Activated T-cell treated with anti-CD3 and anti-CD28 coated beads, Interleukin-2, amount 50 U/mL, for 4 hours (primary cell): ENCODE results near the gene C16orf74. TPM values are rescaled to one million over a fixed set of nuclear protein-coding genes. Genes with fewer than 3 reads are reported as not detected.

Source experiments
- ATAC-seq, 2 donors: fragments of 200-7000 bp; cut with Tn5 transposase; one replicate each; pipeline ENCODE4 v1.10.0; 2021
- DNase-seq: peaks from one replicate; pipeline ENCODE4 v3.0.0-alpha.2; 2020
- H3K27me3 Mint-ChIP-seq: one replicate; pipeline ENCODE4 v1.8.0; 2021; ENCODE audit warnings: low read depth, mixed read lengths
- H3K36me3 Mint-ChIP-seq: one replicate; pipeline ENCODE4 v1.8.0; 2022; ENCODE audit warnings: mixed read lengths; ENCODE audit not compliant: insufficient read depth
- H3K4me1 Mint-ChIP-seq: one replicate; pipeline ENCODE4 v1.8.0; 2021; ENCODE audit warnings: low read depth, mixed read lengths
- H3K4me3 Mint-ChIP-seq: one replicate; pipeline ENCODE4 v1.8.0; 2021; ENCODE audit warnings: mild to moderate bottlenecking, moderate library complexity, mixed read lengths
- H3K9me3 Mint-ChIP-seq: one replicate; pipeline ENCODE4 v1.8.0; 2021; ENCODE audit warnings: mixed read lengths
- total RNA-seq, 3 donors: library from RNA; stranded (reverse); gene quantifications; one replicate each; pipeline ENCODE4 v1.2.1, GENCODE V29; 2021

Gene C16orf74
- total RNA-seq, 3 donors from 2014 or later: 0.24 TPM; not detected in 2

DNA sequence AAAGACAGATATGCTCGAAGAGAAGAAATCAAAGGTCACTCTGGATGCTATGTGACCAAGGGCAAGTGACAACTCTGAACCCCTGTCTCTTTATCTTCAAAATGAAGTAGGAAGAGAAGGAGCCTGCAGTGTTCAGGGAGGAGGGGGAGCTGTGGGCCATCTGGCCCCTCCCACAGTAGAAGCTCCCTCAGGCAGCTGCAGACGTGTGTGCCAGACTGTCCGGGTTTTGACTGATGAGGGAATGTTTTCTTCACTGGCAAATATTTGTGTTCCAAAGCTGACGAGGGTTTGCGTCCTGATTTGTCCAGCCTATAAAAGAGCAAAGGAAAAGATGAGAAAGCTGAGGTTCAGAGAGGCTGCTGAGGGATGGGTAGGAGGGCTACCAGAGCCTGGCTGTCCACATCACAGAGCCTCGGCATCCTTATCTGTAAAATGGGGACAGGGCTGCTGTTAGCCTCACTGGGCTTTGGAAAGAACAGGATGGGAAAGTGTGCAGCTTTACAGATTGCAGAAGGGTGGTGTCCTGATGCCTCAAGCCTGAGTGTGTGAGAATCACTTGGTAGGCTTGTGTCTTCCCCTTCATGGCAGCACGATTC, 60.3 kb downstream of the C16orf74 start:
- Mint-ChIP-seq H3K4me3 (no peak overlapping the region), H3K9me3 (no peaks in the 10 kb centered on the region), H3K36me3 (peaks cover 2% of the 10 kb centered on the region), H3K4me1 (peaks cover 6% of the 10 kb centered on the region), H3K27me3 (peaks cover 9% of the 10 kb centered on the region)
- DNase-seq: no peak
- ATAC-seq: no peak

DNA sequence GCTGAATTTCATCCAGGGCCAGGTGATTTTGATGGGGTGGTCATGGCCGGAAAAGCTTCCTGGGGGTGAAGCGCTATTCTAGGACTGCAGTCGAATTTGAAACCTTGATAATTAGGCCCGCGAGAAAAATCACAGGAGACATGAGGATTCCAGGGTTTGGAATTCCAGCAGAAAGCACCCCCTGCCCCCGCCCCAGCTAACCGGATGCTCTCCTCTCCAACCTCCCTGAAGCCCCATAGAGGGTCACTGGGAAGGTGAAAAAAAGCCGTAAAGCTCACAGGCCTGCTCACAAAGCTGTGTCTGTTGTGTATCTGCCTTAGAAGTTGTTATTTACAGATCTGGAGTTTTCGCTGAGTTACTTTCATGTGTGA, 61.0 kb downstream of the C16orf74 start:
- Mint-ChIP-seq H3K9me3 (no peaks in the 10 kb centered on the region), H3K27me3 (peaks cover 9% of the 10 kb centered on the region), H3K4me3 (no peak overlapping the region)

DNA sequence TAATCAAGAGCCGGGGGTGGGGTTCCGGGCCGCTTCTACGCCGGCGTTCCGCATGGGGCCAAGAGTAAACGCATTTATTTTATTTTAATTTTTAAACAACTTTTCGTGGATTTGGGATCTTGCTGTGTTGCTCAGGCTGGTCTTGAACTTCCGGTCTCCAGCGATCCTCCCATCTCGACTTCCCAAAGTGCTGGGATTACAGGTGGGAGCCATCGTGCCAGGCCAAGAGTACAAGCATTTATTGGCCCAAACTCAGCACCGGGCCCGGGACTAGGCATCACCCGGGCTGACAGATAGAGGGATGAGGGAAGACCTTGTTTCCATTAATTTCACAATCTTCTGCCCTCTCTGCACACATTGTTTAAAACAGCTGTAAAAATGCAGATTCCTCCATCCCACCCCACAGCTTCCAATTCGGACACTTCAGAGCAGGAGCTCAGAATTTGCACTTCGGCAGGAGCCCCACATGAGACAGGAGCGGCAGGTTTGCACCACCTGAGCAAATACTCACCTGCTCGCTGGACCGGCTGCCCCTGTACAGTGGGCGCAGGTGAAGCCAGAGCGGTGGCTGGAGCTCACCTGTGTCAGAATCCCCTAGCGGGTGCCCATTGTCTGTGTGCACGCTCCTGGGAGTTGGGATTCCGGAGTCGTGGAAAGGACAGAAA, 61.5 kb downstream of the C16orf74 start:
- Mint-ChIP-seq H3K4me3 (peak overlapping the region; percentile 57), H3K4me1 (peaks cover 6% of the 10 kb centered on the region), H3K36me3 (peaks cover 3% of the 10 kb centered on the region), H3K9me3 (no peaks in the 10 kb centered on the region), H3K27me3 (peaks cover 9% of the 10 kb centered on the region)
- DNase-seq (no peak), ATAC-seq (no peak)

More for the DNA sequence above, 61.0 kb downstream of the C16orf74 start:
- ATAC-seq: no peak
- Mint-ChIP-seq H3K36me3 (peaks cover 2% of the 10 kb centered on the region), H3K4me1 (peaks cover 6% of the 10 kb centered on the region)
- no peak for DNase-seq

DNA sequence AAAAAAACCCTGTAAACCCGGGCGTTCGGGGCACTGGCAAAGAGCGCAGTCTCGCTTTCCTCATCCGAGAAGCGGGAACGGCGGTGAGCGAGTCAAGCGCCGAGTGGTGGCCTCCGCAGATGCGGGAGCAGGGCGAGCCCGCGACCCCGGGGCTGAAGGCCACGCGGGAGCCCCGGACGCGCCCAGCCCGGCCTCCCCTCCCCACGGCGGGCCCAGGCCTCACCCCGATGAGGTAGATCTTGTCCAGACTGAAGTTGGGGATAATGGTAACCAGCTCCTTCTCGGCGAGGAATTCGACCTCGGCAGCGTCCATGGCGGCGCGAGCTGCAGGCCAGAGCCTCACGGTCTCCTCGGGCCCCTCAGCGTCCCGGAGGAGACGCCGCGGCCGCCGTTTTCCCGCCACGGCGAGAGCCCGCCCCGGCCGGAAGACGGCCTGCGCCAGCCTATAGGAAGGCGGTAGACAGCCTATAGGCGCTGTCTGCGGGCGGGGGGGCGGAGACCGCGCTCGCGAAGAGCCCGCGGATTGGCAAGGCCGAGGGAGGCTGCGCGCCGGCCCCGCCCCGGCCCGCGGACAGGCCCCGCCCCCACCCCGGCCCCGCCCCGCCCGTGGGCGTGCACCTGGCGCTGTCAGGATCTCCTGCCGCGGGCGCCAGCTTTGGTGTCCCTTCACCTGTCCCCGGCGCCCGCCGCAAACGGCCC, 62.2 kb downstream of the C16orf74 start, which contains the start of gene GINS2:
GINS2 (minus strand) TSS at position 369 of the 699 bp plus-strand sequence; CDS start at position 313, 56 bp downstream.
- Mint-ChIP-seq H3K4me3 (peak within 1 kb of the TSS; percentile 86), H3K27me3 (peaks cover 9% of the 10 kb centered on the region), H3K9me3 (no peaks in the 10 kb centered on the region), H3K4me1 (peaks cover 6% of the 10 kb centered on the region), H3K36me3 (peaks cover 5% of the 10 kb centered on the region)
- peak; percentile 100 for ATAC-seq
- DNase-seq: peak; percentile 87

DNA sequence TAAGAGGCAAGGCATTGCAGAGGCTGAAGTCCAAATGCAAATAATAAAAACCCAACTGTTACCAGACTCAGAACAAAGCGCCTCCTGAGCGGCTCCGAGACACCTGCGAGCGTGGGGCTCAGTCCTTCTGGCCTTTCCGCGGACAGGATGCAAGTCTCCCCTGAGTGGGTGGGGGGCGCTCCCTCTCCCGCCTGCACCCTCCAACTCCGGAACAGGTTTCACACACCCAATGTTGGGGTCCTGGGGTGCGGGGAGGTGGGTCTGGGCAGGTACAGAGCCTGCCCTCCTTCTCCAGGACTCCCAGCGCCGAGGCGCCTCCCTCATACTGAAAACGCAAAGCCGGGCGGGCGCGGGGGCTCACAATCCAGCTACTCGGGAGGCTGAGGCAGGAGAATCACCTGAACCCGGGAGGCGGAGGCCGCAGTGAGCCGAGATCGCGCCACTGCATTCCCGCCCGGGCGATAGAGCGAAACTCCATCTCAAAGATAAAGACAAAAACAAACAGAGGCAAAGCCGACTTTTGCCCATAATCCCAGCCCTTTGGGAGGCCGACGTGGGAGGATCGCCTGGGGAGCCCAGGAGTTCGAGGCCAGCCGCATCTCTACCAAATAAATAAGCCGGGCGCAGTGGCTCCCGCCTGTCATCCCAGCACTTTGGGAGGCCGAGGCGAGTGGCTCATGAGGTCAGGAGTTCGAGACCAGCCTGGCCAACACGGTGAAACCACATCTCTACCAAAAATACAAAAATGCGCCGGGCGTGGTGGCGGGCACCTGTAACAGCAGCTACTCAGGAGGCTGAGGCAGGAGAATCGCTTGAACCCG, 63.0 kb downstream of the C16orf74 start:
- ATAC-seq (peak; percentile 1 to 13), DNase-seq (no peak)
- H3K36me3 Mint-ChIP-seq: peaks cover 5% of the 10 kb centered on the region
- H3K9me3 Mint-ChIP-seq: no peaks in the 10 kb centered on the region
- H3K4me1 Mint-ChIP-seq: peaks cover 6% of the 10 kb centered on the region
- peaks cover 3% of the 10 kb centered on the region for H3K27me3 Mint-ChIP-seq
- peak overlapping the region; percentile 86 for H3K4me3 Mint-ChIP-seq

DNA sequence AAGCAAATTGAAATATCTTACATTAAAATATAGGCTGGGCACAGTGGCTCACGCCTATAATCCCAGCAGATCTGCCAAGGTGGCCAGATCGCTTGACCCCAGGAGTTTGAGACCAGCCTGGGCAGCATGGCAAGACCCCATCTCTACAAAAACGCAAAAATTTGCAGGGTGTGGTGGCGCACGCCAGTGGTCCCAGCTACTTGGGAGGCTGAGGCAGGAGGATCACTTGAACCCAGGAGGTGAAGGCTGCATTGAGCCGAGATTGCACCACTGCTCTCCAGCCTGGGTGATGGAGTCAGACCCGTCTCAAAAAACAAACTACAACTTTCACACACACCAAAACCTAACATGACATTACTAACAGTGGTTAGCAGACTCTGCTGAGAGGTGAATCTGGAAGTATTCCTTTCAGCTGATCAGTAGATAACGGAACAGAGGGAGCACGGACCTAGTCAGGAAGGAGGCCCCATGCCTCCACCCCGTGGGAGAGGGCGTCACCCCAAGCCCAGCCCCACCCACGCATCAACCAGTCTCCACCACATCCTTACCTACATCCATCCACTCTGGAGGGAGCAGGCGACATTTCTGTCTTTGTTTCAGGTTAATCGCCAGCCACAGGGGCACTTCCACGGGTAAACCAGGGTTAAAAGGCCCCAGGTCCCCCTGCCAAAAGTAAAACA, 63.8 kb downstream of the C16orf74 start:
- peak overlapping the region; percentile 86 for H3K4me3 Mint-ChIP-seq
- peaks cover 6% of the 10 kb centered on the region for H3K4me1 Mint-ChIP-seq
- peaks cover 5% of the 10 kb centered on the region for H3K36me3 Mint-ChIP-seq
- H3K9me3 Mint-ChIP-seq: no peaks in the 10 kb centered on the region
- ATAC-seq (no peak), DNase-seq (no peak)
- no peaks in the 10 kb centered on the region for H3K27me3 Mint-ChIP-seq

DNA sequence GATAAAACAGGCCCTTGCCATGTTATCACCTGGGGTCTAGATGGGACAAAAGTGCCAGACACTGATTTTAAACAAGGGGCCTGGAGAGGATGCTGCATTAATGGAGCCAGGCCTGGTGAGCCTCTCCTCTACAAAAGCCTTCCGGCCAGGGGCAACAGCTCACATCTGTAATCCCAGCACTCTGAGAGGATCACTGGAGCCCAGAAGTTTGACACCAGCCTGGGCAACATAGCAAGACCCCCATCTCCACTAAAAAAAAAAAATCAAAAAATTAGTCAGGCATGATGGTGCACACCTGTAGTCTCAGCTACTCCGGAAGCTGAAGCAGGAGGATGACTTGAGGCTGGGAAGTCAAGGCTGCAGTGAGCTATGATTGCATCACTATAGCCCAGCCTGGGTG, 65.6 kb downstream of the C16orf74 start:
- Mint-ChIP-seq H3K27me3 (no peaks in the 10 kb centered on the region), H3K4me3 (no peak overlapping the region)

DNA sequence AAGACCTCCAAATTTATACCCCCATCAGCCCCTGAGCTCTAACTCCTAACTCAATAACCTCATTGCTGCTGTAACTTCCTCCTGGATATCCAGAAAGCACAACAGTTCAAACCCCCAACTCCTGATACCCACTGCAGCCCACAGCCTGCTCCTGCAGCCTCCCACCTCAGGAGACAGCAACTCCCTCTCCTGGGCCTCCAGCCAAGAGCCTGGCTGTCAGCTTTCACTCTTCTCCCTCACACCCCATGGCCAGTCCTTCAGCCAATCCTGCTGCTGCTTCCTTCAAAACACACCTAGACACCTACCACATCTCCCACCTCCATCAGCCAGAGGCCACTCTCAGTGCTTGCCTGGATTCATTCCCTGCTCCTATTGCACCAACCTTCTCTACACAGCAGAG, 67.5 kb downstream of the C16orf74 start:
- ATAC-seq: no peak
- Mint-ChIP-seq H3K27me3 (no peaks in the 10 kb centered on the region), H3K36me3 (peaks cover 15% of the 10 kb centered on the region), H3K4me1 (peaks cover 11% of the 10 kb centered on the region), H3K4me3 (no peak overlapping the region), H3K9me3 (no peaks in the 10 kb centered on the region)
- no peak for DNase-seq

More for the DNA sequence above, 65.6 kb downstream of the C16orf74 start:
- peaks cover 15% of the 10 kb centered on the region for H3K36me3 Mint-ChIP-seq
- H3K9me3 Mint-ChIP-seq: no peaks in the 10 kb centered on the region
- H3K4me1 Mint-ChIP-seq: peaks cover 11% of the 10 kb centered on the region
- no peak for ATAC-seq
- DNase-seq: no peak

DNA sequence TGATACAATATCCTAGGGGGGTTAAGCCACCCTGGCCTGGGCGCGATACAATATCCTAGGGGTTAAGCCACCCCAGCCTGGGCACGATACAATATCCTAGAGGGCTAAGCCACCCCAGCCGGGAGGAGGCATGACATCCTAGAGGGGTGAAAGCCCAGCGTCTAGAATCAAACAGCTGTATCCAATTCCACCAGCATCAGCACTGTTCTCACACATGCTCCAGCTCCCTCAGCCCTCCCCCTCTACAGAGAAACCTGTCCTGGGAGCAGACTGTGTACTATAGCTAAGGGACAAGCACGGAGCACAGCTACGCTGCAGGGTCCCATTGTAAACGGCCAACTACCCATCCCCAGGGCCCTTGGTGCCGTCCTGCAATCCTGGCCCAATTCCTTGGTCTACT, 68.4 kb downstream of the C16orf74 start:
- Mint-ChIP-seq H3K36me3 (peaks cover 15% of the 10 kb centered on the region), H3K27me3 (no peaks in the 10 kb centered on the region), H3K4me1 (peaks cover 11% of the 10 kb centered on the region), H3K4me3 (no peak overlapping the region), H3K9me3 (no peaks in the 10 kb centered on the region)
- ATAC-seq: no peak
- DNase-seq: no peak

DNA sequence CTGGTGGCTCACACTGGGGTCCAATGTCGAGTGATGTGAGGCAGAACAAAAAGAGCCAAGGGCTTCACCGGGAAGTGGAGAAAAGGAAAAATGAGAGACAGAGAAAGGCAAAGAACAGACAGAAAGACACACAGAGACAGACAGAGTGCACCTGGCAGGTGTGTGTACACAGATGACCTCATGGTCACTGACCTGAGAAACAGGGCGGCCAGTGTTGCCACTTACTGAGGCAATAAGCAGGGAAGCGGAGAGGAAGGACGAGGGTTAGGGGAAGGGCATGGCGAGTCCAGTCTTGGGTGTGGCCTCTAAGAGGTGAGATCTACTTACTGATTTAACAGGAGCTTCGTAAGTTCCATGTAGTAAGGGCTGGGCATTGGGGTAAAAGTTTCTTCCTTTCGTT, 69.6 kb downstream of the C16orf74 start:
- Mint-ChIP-seq H3K4me3 (no peak overlapping the region), H3K9me3 (no peaks in the 10 kb centered on the region), H3K36me3 (peaks cover 12% of the 10 kb centered on the region), H3K27me3 (no peaks in the 10 kb centered on the region), H3K4me1 (peaks cover 6% of the 10 kb centered on the region)
- ATAC-seq (no peak), DNase-seq (no peak)

DNA sequence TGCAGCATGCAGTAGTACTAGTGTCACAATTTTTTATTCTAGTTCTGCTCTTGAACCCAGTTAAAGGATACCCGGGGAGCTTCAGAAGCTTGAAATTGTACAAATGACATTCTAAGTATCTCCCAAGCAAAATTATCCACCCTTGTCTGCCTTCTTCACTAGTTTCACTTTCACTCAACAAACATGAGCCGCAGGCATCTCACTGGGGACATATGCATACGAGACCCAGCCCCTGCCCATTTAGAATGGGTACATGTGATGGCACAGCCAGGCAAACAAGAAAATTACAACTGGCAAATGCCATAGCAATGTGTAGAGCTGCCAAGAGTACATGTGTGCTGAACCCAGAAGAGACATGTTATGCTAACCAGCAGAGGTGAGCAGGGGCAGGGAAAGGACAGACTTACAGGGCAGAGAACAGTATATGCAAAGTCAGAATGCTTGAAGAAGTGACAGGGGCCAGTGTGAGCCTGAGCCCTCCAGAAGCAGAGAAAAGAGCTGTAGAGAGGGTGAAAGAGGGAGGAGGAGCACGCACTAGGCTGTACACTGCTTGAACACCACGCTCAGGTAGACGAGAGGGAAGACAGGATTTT, 70.4 kb downstream of the C16orf74 start:
- no peaks in the 10 kb centered on the region for H3K27me3 Mint-ChIP-seq
- DNase-seq (no peak), ATAC-seq (no peak)
- peaks cover 12% of the 10 kb centered on the region for H3K36me3 Mint-ChIP-seq
- H3K9me3 Mint-ChIP-seq: no peaks in the 10 kb centered on the region
- H3K4me1 Mint-ChIP-seq: peaks cover 6% of the 10 kb centered on the region
- H3K4me3 Mint-ChIP-seq: peak overlapping the region; percentile 12

DNA sequence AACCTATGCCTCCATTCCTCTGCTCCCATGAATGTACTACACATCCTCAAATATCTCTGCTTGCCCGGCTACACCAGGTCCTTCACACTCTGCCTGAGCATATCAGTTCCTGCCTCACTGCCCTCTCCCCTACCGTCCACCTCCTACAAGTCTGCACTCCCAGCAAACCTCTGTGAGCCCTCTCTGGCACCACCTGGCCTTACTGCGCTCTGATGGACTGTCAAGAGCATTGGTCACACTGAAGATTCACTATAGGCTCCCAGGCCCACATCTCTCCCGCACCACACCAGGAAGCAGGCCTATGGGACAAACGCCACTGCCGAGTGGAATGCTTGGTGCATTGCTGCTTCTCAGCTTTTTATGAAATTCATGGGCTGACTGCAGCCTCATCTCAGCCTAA, 71.0 kb downstream of the C16orf74 start:
- ATAC-seq (no peak), DNase-seq (no peak)
- H3K9me3 Mint-ChIP-seq: no peaks in the 10 kb centered on the region
- peaks cover 6% of the 10 kb centered on the region for H3K4me1 Mint-ChIP-seq
- H3K36me3 Mint-ChIP-seq: peaks cover 13% of the 10 kb centered on the region
- H3K27me3 Mint-ChIP-seq: no peaks in the 10 kb centered on the region
- H3K4me3 Mint-ChIP-seq: no peak overlapping the region

DNA sequence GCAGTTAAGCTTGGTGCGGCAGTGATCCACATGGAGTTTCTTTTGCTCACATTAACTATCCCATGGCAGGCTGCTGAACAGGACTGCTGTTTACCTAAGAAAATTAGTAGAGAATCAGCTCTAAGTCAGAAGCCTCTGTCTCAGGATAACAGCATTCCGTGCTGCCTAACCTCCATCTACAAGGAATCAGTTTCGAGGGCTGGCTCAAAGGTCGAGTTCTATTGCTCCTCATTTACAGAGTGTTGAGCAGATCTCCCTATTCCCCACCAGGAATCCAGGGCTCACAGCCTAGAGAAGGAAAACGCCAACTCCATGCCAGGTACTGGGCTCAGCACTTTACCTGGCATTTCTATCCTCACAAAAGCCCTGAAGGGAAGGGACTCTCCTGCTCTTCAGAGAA, 72.1 kb downstream of the C16orf74 start:
- Mint-ChIP-seq H3K9me3 (no peaks in the 10 kb centered on the region), H3K4me3 (no peak overlapping the region), H3K36me3 (peaks cover 17% of the 10 kb centered on the region), H3K4me1 (peaks cover 8% of the 10 kb centered on the region), H3K27me3 (no peaks in the 10 kb centered on the region)
- DNase-seq: no peak
- no peak for ATAC-seq
